Spinal cord (tissue), 10 donors: ENCODE results near the gene NCLN. TPM values are rescaled to one million over a fixed set of nuclear protein-coding genes. Genes with fewer than 3 reads are reported as not detected.

Source experiments
- DNase-seq, 6 donors: peaks; one replicate each; pipeline versions ENCODE4 v3.0.0 to v3.0.0-alpha.2; 2013 to 2015; ENCODE audit warnings: low spot score in 6 of 6, low read depth in 4 of 6
- H3K27ac ChIP-seq: one replicate; pipeline ENCODE4 v1.5.1; 2013; ENCODE audit warnings: low read depth, low read length, control low read depth
- H3K27me3 ChIP-seq: one replicate; pipeline ENCODE4 v1.6.1; 2013; ENCODE audit warnings: low read length; ENCODE audit not compliant: control insufficient read depth, insufficient read depth
- H3K36me3 ChIP-seq: one replicate; pipeline ENCODE4 v1.6.1; 2013; ENCODE audit warnings: low read length; ENCODE audit not compliant: control insufficient read depth, insufficient read depth
- H3K4me1 ChIP-seq: one replicate; pipeline ENCODE4 v1.6.1; 2013; ENCODE audit warnings: low read length; ENCODE audit not compliant: control insufficient read depth, insufficient read depth
- H3K4me3 ChIP-seq: one replicate; pipeline ENCODE4 v1.5.1; 2013; ENCODE audit warnings: low read depth, low read length, control low read depth
- H3K9me3 ChIP-seq: one replicate; pipeline ENCODE4 v1.6.1; 2013; ENCODE audit warnings: low read length; ENCODE audit not compliant: control insufficient read depth, insufficient read depth
- WGBS: methylation state at CpG from one replicate; pipeline ENCODE4 v1.1.5; 2013; ENCODE audit warnings: missing lambda C conversion rate; ENCODE audit not compliant: insufficient coverage; 5-methylcytosine and 5-hydroxymethylcytosine counted together
- long read RNA-seq, 4 donors: transcript quantifications; one replicate each; lab custom pipeline, GENCODE V29; 2026
- polyA plus RNA-seq, 2 donors: library from polyadenylated mRNA; unstranded; fragments of 120-200 nt; gene quantifications; one replicate each; pipeline ENCODE4 v1.2.1, GENCODE V29; 2013; ENCODE audit not compliant: insufficient read length in 2 of 2
- total RNA-seq, 2 donors: library from RNA; depleted of rRNA in 1 of 2; stranded (reverse); fragments of 120-200 nt in 1 of 2; fragments of >200 nt in 1 of 2; gene quantifications; one replicate each; pipeline versions ENCODE4 v1.2.3 to v1.2.4, GENCODE V29; 2013 to 2014
- donor health status: healthy.

NCLN gene
- total RNA-seq (10 to 100 TPM; 12.1 to 22.0 TPM), polyA plus RNA-seq (10 to 100 TPM; 40.5 to 55.4 TPM)
- long read RNA-seq, donor 1, full-length matches to known transcripts, result 2 of 2 reads
- long read RNA-seq, donor 1, partial matches to known transcripts, result 0 of 2 reads
- long read RNA-seq, donor 1, other reads (novel, unspliced or antisense), result 0 of 2 reads
- long read RNA-seq, donor 2, full-length matches to known transcripts, result 1 of 1 reads
- long read RNA-seq, donor 2, partial matches to known transcripts, result 0 of 1 reads
- long read RNA-seq, donor 2, other reads (novel, unspliced or antisense), result 0 of 1 reads
- long read RNA-seq, donor 3, full-length matches to known transcripts, result 3 of 3 reads
- long read RNA-seq, donor 3, partial matches to known transcripts, result 0 of 3 reads
- long read RNA-seq, donor 3, other reads (novel, unspliced or antisense), result 0 of 3 reads
- long read RNA-seq, donor 4, full-length matches to known transcripts, result 1 of 8 reads
- long read RNA-seq, donor 4, partial matches to known transcripts, result 7 of 8 reads
- long read RNA-seq, donor 4, other reads (novel, unspliced or antisense), result 0 of 8 reads

DNA sequence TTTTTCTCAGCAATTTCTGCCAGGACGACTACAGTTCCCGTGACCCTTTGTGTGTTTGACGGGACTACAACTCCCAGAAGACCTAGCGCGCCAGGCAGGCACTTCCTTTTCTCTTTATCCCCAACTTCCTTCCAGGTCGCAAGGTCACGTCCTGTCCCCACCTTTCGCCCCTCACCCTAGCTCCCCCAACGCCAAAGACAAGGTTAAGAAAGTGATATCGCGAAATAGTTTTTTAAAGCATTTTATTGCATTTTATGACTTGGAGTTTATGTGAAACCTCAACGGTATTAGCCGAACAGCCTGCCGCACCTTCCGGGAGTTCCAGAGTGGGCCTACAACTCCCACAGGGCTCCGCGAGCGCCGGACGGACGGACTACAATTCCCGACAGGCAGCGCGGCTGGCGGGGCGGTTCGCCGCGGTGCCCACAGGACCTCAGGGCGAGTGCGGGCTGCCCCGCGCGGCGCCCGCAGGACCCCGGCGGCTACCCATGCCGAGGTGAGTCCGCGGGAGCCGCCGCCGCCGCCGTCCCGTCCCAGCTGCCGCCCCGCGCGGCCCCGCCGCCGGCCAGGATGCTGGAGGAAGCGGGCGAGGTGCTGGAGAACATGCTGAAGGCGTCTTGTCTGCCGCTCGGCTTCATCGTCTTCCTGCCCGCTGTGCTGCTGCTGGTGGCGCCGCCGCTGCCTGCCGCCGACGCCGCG lies at the start of gene NCLN:
Gene NCLN, plus strand, starts transcription at position 470 of the 699 bp plus-strand sequence. Its CDS starts 101 bp downstream, at position 571.
- Histone ChIP-seq H3K9me3 (no peaks in the 10 kb centered on the region), H3K36me3 (peaks cover 32% of the 10 kb centered on the region), H3K27me3 (no peaks in the 10 kb centered on the region), H3K4me3 (peak within 1 kb of the TSS; percentile 72), H3K4me1 (peaks cover 32% of the 10 kb centered on the region), H3K27ac (peak within 1 kb of the TSS; percentile 85)
- under 1% methylated on average over 62 of the region's 69 CpGs for WGBS
- DNase-seq, result peak; percentile 93 to 100 (median 98)

- DNase-seq, result no peak
- Histone ChIP-seq H3K4me3 (peak within 1 kb of the TSS; percentile 12), H3K27ac (no peak within 1 kb of the TSS), H3K9me3 (no peaks in the 10 kb centered on the region), H3K4me1 (peaks cover 10% of the 10 kb centered on the region), H3K27me3 (no peaks in the 10 kb centered on the region), H3K36me3 (no peaks in the 10 kb centered on the region)
- WGBS, result 74% methylated on average over 33 of the region's 40 CpGs
Observed at GRCh38 chr19:3135961-3136683, 49.6 kb upstream of the NCLN start, which contains the start of gene GNA15. TSS of gene GNA15 (plus strand) at chr19:3136033. CDS start at chr19:3136451, 418 bp downstream.

DNA sequence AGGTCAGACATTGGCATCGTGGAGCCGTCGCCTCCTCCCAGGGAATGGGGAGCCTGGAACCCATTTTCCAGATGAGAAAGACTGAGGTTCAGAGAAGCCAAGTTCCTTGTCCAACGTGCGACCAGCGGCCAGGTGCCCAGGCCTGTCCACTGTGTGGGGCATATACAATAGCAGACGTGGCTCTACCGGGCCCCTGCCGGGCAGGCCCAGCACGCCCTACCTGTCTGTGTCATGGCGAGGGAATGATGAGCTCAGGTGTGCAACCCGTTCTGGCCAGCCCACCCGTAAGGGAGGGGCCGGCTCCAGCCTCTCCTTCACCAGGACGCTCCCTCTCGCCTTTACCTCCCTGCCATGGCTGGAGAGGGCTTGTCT lies 49.1 kb upstream of the NCLN start:
- no peaks in the 10 kb centered on the region for H3K36me3 ChIP-seq
- H3K4me1 ChIP-seq, result peaks cover 10% of the 10 kb centered on the region
- no peak overlapping the region for H3K27ac ChIP-seq
- H3K27me3 ChIP-seq, result no peaks in the 10 kb centered on the region
- 79% methylated on average over 13 of the region's 16 CpGs for WGBS
- H3K4me3 ChIP-seq, result peak overlapping the region; percentile 12
- DNase-seq, result no peak
- H3K9me3 ChIP-seq, result no peaks in the 10 kb centered on the region

DNA sequence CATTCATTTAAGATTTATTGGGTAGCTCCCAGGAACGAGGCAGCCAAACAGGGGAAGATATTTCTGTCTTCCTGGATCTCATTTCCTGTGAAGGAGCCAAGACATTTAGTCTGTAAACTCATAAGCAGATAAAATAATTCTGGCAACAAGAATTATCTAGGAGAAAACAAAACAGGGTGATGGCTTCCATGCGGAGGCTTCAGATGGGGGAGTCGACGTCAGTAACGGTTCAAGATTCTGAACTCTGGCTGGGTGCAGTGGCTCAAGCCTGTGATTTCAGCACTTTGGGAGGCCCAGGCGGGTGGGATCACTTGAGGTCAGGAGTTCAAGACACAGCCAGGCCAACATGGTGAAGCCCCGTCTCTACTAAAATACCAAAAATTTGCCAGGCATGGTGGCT lies 48.6 kb upstream of the NCLN start:
- no peak overlapping the region for H3K27ac ChIP-seq
- no peak overlapping the region for H3K4me3 ChIP-seq
- peak in 2 of 6 donors; percentile 50 to 52 for DNase-seq

DNA sequence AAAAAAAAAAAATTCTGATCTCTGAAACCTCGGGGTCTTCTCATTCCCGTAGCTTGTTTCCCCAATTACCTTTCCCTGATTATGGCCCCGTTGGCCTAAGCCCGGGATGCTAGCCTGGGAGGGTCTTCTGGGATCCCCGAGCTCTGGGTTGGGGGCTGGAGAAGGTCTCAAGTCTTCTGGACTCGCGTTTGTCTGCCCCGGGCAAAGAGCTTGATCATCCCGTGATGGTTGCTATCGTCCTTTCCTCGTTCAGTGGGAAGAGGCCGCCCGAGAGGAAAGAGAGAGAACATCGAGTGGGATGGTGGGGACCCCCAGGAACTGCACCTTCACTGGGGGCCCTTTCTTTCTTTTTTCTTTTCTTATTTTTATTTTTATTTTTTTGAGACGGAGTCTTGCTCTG lies 47.5 kb upstream of the NCLN start:
- peaks cover 5% of the 10 kb centered on the region for H3K4me1 ChIP-seq
- no peak overlapping the region for H3K27ac ChIP-seq
- H3K9me3 ChIP-seq, result no peaks in the 10 kb centered on the region
- H3K4me3 ChIP-seq, result no peak overlapping the region
- H3K36me3 ChIP-seq, result no peaks in the 10 kb centered on the region
- no peaks in the 10 kb centered on the region for H3K27me3 ChIP-seq
- 76% methylated on average over 8 of the region's 15 CpGs for WGBS
- no peak for DNase-seq

More for the DNA sequence above, 48.6 kb upstream of the NCLN start:
- no peaks in the 10 kb centered on the region for H3K27me3 ChIP-seq
- peaks cover 10% of the 10 kb centered on the region for H3K4me1 ChIP-seq
- no peaks in the 10 kb centered on the region for H3K36me3 ChIP-seq
- H3K9me3 ChIP-seq, result no peaks in the 10 kb centered on the region
- 54% methylated on average over 6 of the region's 7 CpGs for WGBS

DNA sequence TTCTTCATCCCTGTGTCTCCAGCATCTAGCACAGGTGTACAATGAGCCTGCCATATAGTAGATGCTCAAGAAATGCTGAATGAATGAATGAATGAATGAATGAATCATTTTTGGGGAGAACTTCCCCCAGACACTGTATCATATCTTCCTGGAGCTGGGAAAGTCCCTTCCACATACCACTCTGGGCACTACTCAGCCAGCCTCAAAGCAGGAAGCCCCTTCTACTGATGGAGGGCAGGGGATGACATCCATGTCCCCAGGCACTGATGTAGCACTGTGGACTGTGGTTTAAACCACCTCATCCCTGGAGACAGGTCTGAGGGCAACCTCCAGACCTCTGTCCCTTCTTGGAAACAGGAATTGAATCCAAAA lies 45.1 kb upstream of the NCLN start:
- Histone ChIP-seq H3K9me3 (no peaks in the 10 kb centered on the region), H3K36me3 (no peaks in the 10 kb centered on the region), H3K27ac (no peak overlapping the region), H3K27me3 (no peaks in the 10 kb centered on the region), H3K4me1 (no peaks in the 10 kb centered on the region), H3K4me3 (no peak overlapping the region)
- DNase-seq, result no peak

DNA sequence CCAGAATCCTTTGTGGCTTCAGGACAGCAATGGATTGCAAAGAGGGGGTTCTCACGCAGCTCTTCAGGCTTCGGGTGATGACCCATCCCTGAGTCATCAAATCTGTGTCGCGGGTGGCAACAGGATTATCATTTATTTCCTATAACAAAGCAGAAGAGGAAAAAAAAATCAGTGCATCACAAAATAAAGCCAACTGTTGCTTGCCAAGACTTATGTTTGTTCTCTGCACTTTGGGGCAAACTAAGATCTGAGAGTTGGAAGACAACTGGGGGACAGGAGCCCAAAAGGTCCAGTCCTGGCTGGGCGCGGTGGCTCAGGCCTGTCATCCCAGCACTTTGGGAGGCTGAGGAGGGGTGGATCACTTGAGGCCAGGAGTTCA lies 43.4 kb upstream of the NCLN start:
- peaks cover 2% of the 10 kb centered on the region for H3K27me3 ChIP-seq
- H3K4me1 ChIP-seq, result no peaks in the 10 kb centered on the region
- H3K9me3 ChIP-seq, result no peaks in the 10 kb centered on the region
- no peaks in the 10 kb centered on the region for H3K36me3 ChIP-seq
- no peak overlapping the region for H3K4me3 ChIP-seq
- 67% methylated on average over 2 of the region's 6 CpGs for WGBS
- DNase-seq, result no peak
- no peak overlapping the region for H3K27ac ChIP-seq

DNA sequence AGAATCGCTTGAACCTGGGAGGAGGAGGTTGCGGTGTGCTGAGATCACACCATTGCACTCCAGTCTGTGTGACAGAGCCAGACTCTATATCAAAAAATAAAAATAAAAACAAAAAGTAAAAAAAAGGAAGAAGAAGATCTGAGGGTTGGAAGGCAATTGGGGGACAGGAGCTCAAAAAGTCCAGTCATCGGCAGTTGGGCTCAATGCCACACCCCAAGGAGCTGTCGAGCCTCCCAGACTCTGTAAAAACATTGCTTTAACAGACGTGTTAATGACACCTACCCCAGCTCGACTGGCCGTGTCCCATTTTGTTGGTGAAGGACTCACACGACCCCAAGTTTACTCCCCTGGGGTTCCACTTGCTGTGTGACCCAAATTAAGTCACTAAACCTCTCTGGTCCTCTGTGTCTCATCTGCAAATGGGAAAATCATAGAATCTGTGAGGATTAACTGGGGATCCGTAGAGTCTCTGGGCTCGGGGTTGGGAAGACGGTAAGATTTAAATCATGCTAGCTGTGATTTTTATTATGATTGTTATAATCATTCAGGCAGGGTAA lies 42.9 kb upstream of the NCLN start:
- no peaks in the 10 kb centered on the region for H3K4me1 ChIP-seq
- H3K36me3 ChIP-seq, result no peaks in the 10 kb centered on the region
- no peak overlapping the region for H3K27ac ChIP-seq
- WGBS, result 63% methylated on average over 7 of the region's 11 CpGs
- no peak overlapping the region for H3K4me3 ChIP-seq
- H3K9me3 ChIP-seq, result no peaks in the 10 kb centered on the region
- peaks cover 2% of the 10 kb centered on the region for H3K27me3 ChIP-seq
- no peak for DNase-seq
